ENCODE data around the gene GPR152.

GRCh38 chr11:67494371-67495233 lies 42.1 kb upstream of the GPR152 start:
- TF ChIP-seq, protein P1, sequence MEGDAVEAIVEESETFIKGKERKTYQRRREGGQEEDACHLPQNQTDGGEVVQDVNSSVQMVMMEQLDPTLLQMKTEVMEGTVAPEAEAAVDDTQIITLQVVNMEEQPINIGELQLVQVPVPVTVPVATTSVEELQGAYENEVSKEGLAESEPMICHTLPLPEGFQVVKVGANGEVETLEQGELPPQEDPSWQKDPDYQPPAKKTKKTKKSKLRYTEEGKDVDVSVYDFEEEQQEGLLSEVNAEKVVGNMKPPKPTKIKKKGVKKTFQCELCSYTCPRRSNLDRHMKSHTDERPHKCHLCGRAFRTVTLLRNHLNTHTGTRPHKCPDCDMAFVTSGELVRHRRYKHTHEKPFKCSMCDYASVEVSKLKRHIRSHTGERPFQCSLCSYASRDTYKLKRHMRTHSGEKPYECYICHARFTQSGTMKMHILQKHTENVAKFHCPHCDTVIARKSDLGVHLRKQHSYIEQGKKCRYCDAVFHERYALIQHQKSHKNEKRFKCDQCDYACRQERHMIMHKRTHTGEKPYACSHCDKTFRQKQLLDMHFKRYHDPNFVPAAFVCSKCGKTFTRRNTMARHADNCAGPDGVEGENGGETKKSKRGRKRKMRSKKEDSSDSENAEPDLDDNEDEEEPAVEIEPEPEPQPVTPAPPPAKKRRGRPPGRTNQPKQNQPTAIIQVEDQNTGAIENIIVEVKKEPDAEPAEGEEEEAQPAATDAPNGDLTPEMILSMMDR (IDR thresholded peaks at IDR 0.05), result no peak
- no peak for TF ChIP-seq POLR2A (IDR thresholded peaks at IDR 0.05)

Measured in right lobe of liver (tissue), 4 donors.